GM23338 (cell line): Measurements from ENCODE around the gene OST4.

Source experiments
- CREB1 ChIP-seq: fragments of 250-450 bp; sonication (Bioruptor Pico); IDR thresholded peaks from 2 replicates; pipeline ENCODE4 v1.5.0; 2020; ENCODE audit warnings: low read depth, mild to moderate bottlenecking, moderate library complexity
- CTCF ChIP-seq, 2 experiments: fragments of 200-600 bp in 1 of 2; sonication (generic) in 1 of 2; conservative IDR thresholded peaks; 2 replicates each; pipeline versions ENCODE4 v1.5.1 to v1.6.1; 2016 to 2017; ENCODE audit warnings: antibody characterized with exemption in 2 of 2, low read depth in 2 of 2, mild to moderate bottlenecking in 2 of 2, moderate library complexity in 1 of 2
- EZH2 ChIP-seq: fragments of 200-600 bp; sonication (generic); IDR thresholded peaks from one replicate; pipeline ENCODE4 v1.8.0; 2017; ENCODE audit warnings: antibody characterized with exemption, mild to moderate bottlenecking, low read depth; ENCODE audit not compliant: unreplicated experiment
- EZH2phosphoT487 ChIP-seq: fragments of 200-600 bp; sonication (generic); IDR thresholded peaks from one replicate; pipeline ENCODE4 v1.8.1; 2018; ENCODE audit warnings: antibody characterized with exemption; ENCODE audit not compliant: unreplicated experiment
- POLR2AphosphoS5 ChIP-seq: IDR thresholded peaks from 2 replicates; pipeline ENCODE4 v1.6.1; 2016; ENCODE audit warnings: antibody characterized with exemption, low read depth

DNA sequence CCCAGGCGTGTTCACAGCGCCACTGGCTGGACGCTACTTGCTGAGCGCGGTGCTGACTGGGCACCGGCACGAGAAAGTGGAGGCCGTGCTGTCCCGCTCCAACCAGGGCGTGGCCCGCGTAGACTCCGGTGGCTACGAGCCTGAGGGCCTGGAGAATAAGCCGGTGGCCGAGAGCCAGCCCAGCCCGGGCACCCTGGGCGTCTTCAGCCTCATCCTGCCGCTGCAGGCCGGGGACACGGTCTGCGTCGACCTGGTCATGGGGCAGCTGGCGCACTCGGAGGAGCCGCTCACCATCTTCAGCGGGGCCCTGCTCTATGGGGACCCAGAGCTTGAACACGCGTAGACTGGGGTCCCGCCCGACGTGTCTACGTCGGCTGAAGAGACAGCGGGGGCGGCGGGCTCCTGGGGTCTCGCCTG, 14.2 kb upstream of the OST4 start:
- TF ChIP-seq CTCF (conservative IDR thresholded peaks at IDR 0.05; ENCODE audit: low read depth in 2 of 2) (peak; percentile 42 to 86), EZH2 (no peak), POLR2AphosphoS5 (peak; percentile 39), EZH2phosphoT487 (no peak), CREB1 (CRISPR knock-in tag) (no peak)
